NCI-H82 (cell line): ENCODE measurements around the gene SPOCK2.
"Not testable (repeated sequence)": the region's sequence is repeated elsewhere in the genome, so short reads cannot be mapped to it uniquely, and the experiment has no call there.

Experiments
- DNase-seq: peaks from one replicate; lab custom pipeline; 2025; lab: John Stamatoyannopoulos, UW

The SPOCK2 gene

DNA sequence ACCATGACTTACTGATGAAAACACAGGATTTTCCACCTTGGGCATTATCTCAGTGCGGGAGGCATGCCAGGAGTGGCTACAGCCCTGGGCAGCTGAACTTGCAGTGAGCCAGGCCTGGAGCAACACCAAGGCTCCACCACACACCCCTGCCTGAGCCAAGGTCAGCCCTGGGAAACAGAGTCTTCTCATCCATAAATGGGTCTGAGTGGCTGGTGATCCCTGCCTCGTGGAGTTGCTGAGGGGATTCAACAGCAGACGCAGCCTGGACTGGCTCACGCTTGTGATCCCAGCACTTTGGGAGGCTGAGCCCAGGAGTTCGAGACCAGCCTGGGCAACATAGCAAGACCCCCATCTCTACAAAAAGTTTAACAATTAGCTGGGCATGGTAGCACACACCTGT, 32.2 kb downstream of the SPOCK2 start:
- DNase-seq, result no peak

GRCh38 chr10:72053690-72054089, 34.7 kb downstream of the SPOCK2 start:
- no peak for DNase-seq

DNA sequence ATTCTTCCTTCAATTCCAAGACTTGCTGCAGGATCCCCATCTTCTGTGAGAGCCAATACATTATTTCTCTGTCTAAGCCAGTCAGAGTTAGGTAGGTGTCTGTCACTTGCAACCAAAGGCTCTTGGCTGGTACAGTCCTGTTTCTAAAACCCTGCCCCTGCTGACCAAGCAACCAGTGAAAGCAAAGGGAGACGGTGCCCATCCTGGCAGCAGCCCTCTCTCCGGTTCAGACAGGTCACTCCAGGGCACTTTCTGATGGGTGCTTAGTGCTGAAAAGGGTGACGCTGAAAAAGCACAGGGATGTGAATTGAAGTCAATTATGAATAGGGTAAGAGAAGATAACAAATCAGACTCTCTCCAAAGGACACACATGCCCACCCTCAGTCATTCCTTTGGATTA, 37.5 kb downstream of the SPOCK2 start:
- DNase-seq, result no peak

- peak; percentile 70 for DNase-seq
Measured at GRCh38 chr10:72049969-72050781, 38.2 kb downstream of the SPOCK2 start.

GRCh38 chr10:72049472-72049871, 38.9 kb downstream of the SPOCK2 start:
- no peak for DNase-seq

DNA sequence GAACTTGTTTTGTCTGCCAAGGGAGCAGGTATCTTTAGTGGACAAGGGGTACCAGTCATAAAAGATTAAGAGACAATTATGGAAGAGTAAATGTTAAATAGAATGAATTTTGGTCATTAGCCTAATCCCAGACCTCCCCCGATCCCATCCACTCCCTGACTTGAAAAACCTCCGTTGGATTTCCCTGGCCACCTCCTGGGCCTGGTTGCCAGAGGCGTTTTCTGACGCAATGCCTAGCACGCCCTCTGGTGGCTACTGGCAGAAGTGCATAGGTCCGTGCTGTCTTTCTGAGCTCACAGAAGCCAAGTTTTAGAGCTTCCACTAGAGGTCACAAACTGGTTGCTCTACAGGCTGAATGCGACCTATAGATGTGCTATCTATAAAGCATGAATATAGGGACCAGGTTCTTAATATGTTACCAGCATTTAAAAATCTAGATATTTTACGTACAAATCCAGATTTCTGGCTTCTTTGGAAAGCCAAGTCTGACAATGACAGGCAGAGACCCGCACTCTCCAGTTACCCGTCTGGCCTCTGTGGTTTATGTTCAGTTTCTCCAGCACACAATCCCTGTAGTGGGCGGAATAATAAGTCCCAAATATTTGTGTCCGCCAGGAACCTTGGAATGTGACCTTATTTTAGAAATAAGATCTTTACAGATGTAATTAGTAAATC, 39.8 kb downstream of the SPOCK2 start:
- peak; percentile 94 for DNase-seq

GRCh38 chr10:72045586-72045985, 42.8 kb downstream of the SPOCK2 start:
- no peak for DNase-seq

DNA sequence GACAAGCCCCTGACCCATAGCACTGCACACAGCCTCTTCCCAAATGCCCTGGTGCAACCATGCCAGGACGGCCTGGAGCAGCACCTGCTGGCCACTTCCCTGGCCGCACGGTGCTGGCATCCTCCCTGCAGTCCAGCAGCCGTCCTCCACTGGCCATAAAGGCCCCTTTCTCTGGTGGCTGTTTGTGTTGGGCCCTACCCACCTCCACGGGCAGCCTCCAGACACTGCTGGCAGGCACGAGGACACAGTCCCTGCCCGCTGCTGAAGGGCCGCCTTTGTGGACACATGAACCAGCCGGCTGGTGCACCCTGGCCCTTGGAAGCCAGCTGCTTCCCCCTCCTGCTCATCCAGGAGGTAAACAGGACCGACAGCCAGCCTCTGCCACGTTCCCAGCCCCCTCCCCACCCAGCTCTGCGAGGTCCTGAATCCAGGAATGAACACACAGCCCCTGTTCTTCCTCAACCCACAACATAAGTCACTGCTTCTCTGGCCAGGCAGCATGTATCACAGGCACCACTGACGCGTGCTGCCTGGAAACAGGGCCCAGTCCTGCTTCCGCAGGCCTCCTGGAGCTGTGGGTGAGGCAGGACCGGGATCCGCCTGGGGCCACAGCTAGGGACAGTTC, 43.8 kb downstream of the SPOCK2 start:
- DNase-seq, result no peak

DNA sequence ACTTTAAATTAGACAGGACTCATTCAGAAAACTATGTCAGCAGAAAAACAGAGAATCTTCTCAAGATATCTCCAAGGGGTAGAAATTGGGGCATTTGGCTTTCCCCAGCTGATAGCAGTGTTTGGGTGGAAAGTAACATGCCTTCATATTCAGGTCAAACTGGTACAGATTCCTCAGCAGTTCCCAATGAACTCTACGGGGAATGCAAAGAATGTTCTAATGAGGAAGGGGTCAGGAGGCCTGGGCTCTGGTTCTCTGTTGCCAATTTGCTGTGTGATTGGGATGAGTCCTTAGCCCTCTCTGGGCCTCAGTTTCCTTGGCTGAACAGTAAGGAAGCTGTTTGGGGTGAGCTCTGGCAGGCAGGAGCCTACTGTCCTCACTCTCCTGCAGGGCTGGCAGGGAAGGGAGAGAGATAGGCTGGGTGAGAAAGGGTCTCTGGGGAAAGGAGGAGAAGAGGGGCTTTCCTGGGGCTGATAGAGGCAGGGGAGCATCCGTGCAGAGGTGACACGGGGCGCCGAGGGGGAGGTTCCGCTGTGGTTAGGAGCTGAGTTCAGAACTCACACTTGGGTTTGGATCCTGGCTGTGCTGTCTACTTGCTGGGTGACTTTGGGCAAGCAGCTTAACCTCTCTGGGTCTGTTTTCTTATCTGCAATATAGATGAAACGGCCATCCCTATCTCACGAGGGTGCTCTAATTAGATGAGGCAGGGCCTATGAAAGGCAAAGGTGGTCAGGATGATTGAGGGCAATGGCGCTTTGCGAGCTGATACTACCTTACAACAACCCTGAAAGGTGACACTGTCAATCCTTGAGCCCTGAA, 45.1 kb downstream of the SPOCK2 start:
- no peak for DNase-seq

DNA sequence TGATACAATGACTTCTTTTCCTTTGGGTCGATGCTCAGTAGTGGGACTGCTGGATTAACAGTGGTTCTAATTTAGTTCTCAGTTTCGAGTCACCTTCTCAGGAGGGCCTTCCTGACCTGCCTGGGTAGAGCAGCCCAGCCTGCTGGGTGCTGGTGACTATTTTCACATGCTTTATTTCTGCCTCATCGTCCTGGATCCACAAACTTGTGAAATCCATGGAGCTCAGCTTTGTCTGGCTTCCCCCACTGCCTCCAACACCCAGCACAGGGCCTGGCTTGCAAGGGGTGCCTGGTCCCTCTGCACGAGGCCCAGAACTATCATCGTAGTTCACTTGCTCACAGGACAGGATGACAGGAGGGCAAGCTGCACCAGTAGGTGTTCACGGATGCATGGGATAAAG, 46.9 kb downstream of the SPOCK2 start:
- DNase-seq, result no peak

DNA sequence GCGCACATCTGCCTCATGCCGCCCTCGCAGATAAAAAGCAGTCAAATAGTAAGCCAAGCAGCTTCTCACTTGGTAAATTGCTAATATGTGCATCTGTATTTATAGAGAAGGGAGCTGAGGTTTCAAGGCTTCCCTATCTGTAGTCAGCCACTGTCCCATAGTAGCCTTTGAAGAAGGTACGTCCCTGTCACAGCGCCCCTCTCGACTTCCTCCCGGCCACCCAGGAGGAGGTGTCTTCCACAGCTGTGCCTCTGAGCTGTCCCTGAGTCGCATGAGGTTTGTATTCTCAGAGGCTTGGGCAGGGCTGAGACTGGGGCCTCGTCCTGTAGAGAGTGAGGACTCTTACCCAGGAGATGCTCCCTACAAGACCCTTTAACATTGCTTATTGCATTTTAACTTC, 49.0 kb downstream of the SPOCK2 start:
- DNase-seq, result no peak

DNA sequence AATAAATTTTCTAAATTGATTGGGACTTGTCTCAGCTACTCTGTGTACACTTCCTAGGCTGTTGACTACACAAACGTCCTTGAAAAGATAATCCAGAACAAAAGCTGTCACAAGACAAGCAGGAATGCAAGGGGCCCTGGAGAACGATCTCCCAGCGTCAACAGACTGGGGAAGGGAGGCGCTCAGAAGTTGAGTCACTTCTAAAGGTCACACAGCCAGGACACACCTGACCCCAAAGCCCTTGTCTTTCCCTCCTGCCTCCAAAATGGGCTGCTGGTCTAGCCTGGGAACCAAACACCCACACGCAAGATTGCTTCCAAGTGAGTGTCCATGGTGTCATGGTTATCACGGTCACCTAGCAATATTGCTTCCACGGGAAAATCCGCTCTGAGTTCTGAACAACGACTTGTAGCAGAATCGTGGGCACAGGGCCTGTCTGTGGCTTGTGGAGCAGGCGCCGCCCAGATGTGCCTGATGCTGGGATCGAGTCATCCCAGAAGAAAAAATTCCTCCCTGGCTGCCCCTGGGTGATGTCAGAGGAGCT, 49.8 kb downstream of the SPOCK2 start:
- no peak for DNase-seq

GRCh38 chr10:72037811-72038210, 50.5 kb downstream of the SPOCK2 start:
- no peak for DNase-seq

GRCh38 chr10:72037266-72037665, 51.1 kb downstream of the SPOCK2 start:
- DNase-seq, result no peak

DNA sequence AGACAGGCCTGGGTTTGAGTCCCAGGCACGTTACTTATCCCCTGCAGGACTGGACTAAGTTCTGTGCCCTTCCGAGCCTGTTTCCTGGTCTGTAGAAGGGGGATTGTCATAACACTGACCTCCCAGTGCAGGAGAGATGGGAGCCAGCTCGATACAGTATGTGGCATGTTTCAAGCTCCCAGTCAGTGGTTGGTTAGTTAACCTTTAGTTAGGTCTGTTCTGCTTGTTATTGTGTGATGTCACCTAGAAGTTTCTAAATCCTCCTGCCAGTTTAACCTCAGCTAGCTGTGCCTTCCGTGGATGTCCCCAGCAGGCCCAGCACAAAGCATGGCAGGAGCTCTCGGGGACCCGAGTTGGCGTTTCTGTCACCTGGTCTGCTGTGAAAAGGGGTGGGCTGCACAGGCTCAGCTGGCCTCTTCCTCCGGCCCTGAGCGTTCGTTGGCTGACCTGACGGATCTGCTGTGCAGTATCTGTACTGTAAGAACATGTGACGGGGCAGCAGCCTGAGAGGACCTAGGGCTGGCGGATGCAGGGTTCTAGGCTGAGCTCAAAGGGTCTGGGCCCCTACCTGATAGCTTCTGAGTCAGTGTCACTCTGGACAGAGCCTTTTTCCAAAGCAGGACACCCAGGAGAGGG, 53.0 kb downstream of the SPOCK2 start:
- no peak for DNase-seq

- DNase-seq, result no peak
Measured at GRCh38 chr10:72034761-72035160, 53.6 kb downstream of the SPOCK2 start.

GRCh38 chr10:72034040-72034499, 54.3 kb downstream of the SPOCK2 start:
- DNase-seq, result no peak

GRCh38 chr10:72032409-72033162, 55.8 kb downstream of the SPOCK2 start:
- DNase-seq, result not testable (repeated sequence)

DNA sequence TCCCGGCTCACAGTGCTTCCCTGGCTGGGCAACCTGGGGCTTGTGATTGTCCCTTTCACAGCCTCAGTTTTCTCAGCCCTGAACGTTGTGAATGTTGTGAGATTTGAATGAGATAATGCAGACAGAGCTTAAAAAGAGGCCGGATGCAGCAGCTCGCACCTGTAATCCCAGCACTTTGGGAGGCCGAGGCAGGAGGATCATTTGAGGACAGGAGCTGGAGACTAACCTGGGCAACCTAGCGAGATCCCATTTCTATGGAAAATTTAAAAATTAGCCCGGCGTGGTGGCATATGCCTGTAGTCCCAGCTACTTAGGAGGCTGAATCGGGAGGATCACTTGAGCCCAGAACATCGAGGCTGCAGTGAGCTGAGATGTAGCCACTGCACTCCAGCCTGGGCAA, 56.6 kb downstream of the SPOCK2 start:
- DNase-seq, result no peak

DNA sequence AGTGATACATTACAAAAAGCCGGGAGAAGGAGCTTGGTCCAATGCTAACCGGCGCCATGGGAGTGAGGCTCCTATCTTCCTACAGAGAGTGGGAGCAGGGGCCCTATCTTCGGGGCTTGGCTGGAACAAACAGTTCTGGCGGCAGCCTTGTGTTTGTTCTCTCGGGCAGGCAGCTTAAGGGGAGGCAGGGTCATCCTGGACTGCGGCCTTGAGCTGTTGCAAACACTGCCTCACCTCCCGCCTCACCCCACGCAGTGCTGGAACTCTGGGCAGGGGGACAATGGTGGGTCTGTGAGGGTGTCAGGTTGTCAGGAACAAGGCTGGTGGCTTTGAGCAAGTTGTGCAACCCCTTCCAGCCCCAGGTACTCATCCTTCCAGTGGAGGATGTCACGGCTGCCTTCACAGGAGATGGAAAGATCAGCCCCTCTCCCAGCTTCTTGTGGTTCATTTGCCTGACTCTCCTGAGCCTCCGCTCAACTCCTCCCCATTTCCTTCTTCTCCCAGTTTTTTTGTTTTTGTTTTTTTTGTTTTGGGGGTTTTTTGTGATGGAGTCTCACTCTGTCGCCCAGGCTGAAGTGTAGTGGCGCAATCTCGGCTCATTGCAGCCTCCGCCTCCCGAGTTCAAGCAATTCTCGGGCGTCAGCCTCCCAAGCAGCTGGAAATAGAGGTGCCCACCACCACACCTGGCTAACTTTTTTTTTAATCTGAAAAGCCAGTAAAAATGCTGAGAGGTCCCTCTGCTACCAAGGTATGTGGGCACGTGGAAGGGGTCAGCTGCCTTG, 57.4 kb downstream of the SPOCK2 start:
- DNase-seq, result no peak
